ENCODE measurements around the gene SMARCD1.

SMARCD1 gene

GRCh38 chr12:50084775-50085614 lies at the start of gene SMARCD1:
SMARCD1 (plus strand) TSS chr12:50085342; CDS start chr12:50085370, 28 bp downstream.
- peak; percentile 88 to 95 (median 92) for DNase-seq

GRCh38 chr12:50038336-50038735 lies 46.8 kb upstream of the SMARCD1 start:
- peak in 1 of 3 donors; percentile 52 for DNase-seq

GRCh38 chr12:50039151-50039835 lies 45.8 kb upstream of the SMARCD1 start:
- DNase-seq: peak; percentile 88 to 95 (median 90)

GRCh38 chr12:50040657-50041056 lies 44.5 kb upstream of the SMARCD1 start:
- no peak for DNase-seq

- no peak for DNase-seq
These were observed 43.9 kb upstream of the SMARCD1 start for GRCh38 chr12:50041062-50041860.

- DNase-seq: no peak
These were observed 43.2 kb upstream of the SMARCD1 start for GRCh38 chr12:50041962-50042361.

GRCh38 chr12:50042693-50043092 lies 42.4 kb upstream of the SMARCD1 start:
- DNase-seq: no peak

- DNase-seq: no peak
These were observed 41.8 kb upstream of the SMARCD1 start for GRCh38 chr12:50043308-50043707.

- peak in 1 of 3 donors; percentile 25 for DNase-seq
These were observed 41.3 kb upstream of the SMARCD1 start for GRCh38 chr12:50043854-50044253.

GRCh38 chr12:50047693-50048250 lies 37.4 kb upstream of the SMARCD1 start:
- DNase-seq: no peak

GRCh38 chr12:50049254-50050118 lies 35.7 kb upstream of the SMARCD1 start:
- no peak for DNase-seq

- DNase-seq: no peak
These were observed 35.1 kb upstream of the SMARCD1 start for GRCh38 chr12:50050119-50050385.

- peak; percentile 73 to 84 (median 80) for DNase-seq
These were observed 34.6 kb upstream of the SMARCD1 start for GRCh38 chr12:50050410-50051098.

- DNase-seq: no peak
These were observed 33.9 kb upstream of the SMARCD1 start for GRCh38 chr12:50051101-50051806.

- no peak for DNase-seq
These were observed 32.6 kb upstream of the SMARCD1 start for GRCh38 chr12:50052544-50052943.

- DNase-seq: no peak
These were observed 32.2 kb upstream of the SMARCD1 start for GRCh38 chr12:50052964-50053363.

- DNase-seq: no peak
These were observed 31.6 kb upstream of the SMARCD1 start for GRCh38 chr12:50053583-50053982.

GRCh38 chr12:50055831-50056638 lies 29.1 kb upstream of the SMARCD1 start:
- peak; percentile 50 to 80 (median 72) for DNase-seq

- no peak for DNase-seq
These were observed 28.5 kb upstream of the SMARCD1 start for GRCh38 chr12:50056639-50056976.

Measured in suppressor macrophage treated with lipopolysaccharide for 1 hour (primary cell).